ENCODE data around the gene BTN2A1. TPM values are rescaled to one million over a fixed set of nuclear protein-coding genes. Genes with fewer than 3 reads are reported as not detected.

BTN2A1 gene
- total and polyA plus RNA-seq, 10 of the 15 experiments (the other 5 are each of a cell fraction or from before 2014, with no cell fraction given): 8.2 to 28.0 (median 15.8) TPM

DNA sequence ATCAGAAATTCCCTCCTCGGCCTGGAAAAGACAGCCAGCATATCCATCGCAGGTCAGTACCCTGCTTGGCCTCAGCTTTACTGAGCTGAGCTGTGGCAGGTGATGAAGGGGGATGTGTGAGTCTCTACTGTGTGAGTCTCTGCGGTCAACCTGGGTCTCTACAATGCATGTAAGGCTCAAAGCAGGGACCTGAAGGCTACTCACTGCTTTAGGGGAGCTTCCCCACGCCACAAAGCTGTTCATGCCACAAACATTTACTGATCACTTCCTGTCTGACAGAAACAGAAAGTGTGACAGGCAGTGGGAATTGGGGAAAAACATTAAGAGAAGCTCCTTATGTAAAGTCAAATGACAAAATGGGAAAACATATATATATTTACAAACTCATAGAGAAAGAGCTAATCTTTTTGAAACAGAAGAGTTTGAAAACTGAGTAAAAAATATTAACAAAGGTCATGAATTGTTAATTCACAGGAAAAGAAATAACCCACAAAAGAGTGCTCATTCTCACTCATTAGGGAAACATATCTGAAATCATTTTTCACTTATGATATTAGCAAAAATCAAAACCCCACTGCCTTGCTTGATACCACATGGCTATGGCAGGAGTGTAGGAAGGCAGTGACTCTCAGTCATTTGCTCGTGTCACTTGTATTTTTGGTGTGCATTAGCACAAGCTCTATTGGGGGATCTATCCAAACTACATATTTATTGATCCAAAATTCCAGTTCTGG, 11.7 kb upstream of the BTN2A1 start (continued):
- TF ChIP-seq CBX3 (IDR thresholded peaks at IDR 0.05; ENCODE audit: borderline replicate concordance, low read depth) (no peak), RELA (IDR thresholded peaks at IDR 0.05; ENCODE audit: borderline replicate concordance, partially characterized antibody) (no peak), BHLHE40 (IDR thresholded peaks at IDR 0.05; ENCODE audit: borderline replicate concordance in 1 of 2, low read depth in 2 of 2, low read length in 1 of 2) (peak; percentile 32 to 75; a peak in 2 of 4 replicates), ZBTB4 (CRISPR knock-in tag; IDR thresholded peaks at IDR 0.05) (no peak), POLR2AphosphoS2 (IDR thresholded peaks at IDR 0.05; ENCODE audit: low read depth, low read length) (no peak), JUND (IDR thresholded peaks at IDR 0.05; ENCODE audit: low read depth, low read length) (no peak), GABPA (IDR thresholded peaks at IDR 0.05; ENCODE audit: low read depth) (0 out of 2 replicates have a peak, but pooled peaks have one; percentile 63), PAX5 (IDR thresholded peaks at IDR 0.05; ENCODE audit: borderline replicate concordance, low read depth, low read length) (no peak), NRF1 (conservative IDR thresholded peaks at IDR 0.05; ENCODE audit: low read depth, low read length) (no peak), NFYA (IDR thresholded peaks at IDR 0.05; ENCODE audit: borderline replicate concordance, low read depth, low read length) (no peak), FOS (IDR thresholded peaks at IDR 0.05; ENCODE audit: borderline replicate concordance, extremely low read depth, insufficient read length) (no peak), SUPT20H (IDR thresholded peaks at IDR 0.05; ENCODE audit: borderline replicate concordance, control insufficient read depth, low read depth, low read length) (no peak), CEBPB (IDR thresholded peaks at IDR 0.05; ENCODE audit: borderline replicate concordance in 1 of 2, low read depth in 2 of 2, low read length in 2 of 2) (no peak), USF1 (IDR thresholded peaks at IDR 0.05; ENCODE audit: borderline replicate concordance, extremely low read length, insufficient read depth, low read depth, low read length) (no peak), POLR2AphosphoS5 (IDR thresholded peaks at IDR 0.05; ENCODE audit: low read length) (no peak), ZNF207 (IDR thresholded peaks at IDR 0.05; ENCODE audit: borderline replicate concordance) (no peak)
- TF ChIP-seq, protein P1, sequence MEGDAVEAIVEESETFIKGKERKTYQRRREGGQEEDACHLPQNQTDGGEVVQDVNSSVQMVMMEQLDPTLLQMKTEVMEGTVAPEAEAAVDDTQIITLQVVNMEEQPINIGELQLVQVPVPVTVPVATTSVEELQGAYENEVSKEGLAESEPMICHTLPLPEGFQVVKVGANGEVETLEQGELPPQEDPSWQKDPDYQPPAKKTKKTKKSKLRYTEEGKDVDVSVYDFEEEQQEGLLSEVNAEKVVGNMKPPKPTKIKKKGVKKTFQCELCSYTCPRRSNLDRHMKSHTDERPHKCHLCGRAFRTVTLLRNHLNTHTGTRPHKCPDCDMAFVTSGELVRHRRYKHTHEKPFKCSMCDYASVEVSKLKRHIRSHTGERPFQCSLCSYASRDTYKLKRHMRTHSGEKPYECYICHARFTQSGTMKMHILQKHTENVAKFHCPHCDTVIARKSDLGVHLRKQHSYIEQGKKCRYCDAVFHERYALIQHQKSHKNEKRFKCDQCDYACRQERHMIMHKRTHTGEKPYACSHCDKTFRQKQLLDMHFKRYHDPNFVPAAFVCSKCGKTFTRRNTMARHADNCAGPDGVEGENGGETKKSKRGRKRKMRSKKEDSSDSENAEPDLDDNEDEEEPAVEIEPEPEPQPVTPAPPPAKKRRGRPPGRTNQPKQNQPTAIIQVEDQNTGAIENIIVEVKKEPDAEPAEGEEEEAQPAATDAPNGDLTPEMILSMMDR (IDR thresholded peaks at IDR 0.05 in 2 of 3, conservative IDR thresholded peaks at IDR 0.05 in 1 of 3; ENCODE audit: control insufficient read depth in 2 of 3, extremely low read depth in 1 of 3, insufficient read depth in 1 of 3, low read depth in 3 of 3, low read length in 3 of 3): no peak
- TF ChIP-seq, protein P2, sequence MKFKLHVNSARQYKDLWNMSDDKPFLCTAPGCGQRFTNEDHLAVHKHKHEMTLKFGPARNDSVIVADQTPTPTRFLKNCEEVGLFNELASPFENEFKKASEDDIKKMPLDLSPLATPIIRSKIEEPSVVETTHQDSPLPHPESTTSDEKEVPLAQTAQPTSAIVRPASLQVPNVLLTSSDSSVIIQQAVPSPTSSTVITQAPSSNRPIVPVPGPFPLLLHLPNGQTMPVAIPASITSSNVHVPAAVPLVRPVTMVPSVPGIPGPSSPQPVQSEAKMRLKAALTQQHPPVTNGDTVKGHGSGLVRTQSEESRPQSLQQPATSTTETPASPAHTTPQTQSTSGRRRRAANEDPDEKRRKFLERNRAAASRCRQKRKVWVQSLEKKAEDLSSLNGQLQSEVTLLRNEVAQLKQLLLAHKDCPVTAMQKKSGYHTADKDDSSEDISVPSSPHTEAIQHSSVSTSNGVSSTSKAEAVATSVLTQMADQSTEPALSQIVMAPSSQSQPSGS (IDR thresholded peaks at IDR 0.05; ENCODE audit: low read length): peak; percentile 86
- TF ChIP-seq, protein P3, sequence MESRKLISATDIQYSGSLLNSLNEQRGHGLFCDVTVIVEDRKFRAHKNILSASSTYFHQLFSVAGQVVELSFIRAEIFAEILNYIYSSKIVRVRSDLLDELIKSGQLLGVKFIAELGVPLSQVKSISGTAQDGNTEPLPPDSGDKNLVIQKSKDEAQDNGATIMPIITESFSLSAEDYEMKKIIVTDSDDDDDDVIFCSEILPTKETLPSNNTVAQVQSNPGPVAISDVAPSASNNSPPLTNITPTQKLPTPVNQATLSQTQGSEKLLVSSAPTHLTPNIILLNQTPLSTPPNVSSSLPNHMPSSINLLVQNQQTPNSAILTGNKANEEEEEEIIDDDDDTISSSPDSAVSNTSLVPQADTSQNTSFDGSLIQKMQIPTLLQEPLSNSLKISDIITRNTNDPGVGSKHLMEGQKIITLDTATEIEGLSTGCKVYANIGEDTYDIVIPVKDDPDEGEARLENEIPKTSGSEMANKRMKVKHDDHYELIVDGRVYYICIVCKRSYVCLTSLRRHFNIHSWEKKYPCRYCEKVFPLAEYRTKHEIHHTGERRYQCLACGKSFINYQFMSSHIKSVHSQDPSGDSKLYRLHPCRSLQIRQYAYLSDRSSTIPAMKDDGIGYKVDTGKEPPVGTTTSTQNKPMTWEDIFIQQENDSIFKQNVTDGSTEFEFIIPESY (IDR thresholded peaks at IDR 0.05): no peak

Measured in GM12878 (cell line).